OCI-LY1 (cell line): ENCODE data around the gene RAB4A.

Experiments used
- H2AFZ ChIP-seq: fragments of 200-600 bp; sonication (generic), shearing (Covaris generic); 2 replicates; pipeline ENCODE4 v1.6.0; 2014; ENCODE audit warnings: antibody characterized with exemption, mild to moderate bottlenecking, low read length
- H3F3A ChIP-seq: fragments of 200-600 bp; sonication (generic), shearing (Covaris generic); 2 replicates; pipeline ENCODE4 v1.6.0; 2014; ENCODE audit warnings: mild to moderate bottlenecking, antibody characterized with exemption, low read length, moderate library complexity; ENCODE audit not compliant: insufficient read depth
- H3K27ac ChIP-seq: fragments of 200-600 bp; sonication (generic); 2 replicates; pipeline ENCODE4 v1.5.1; 2014; ENCODE audit warnings: low read length, mixed run types, mild to moderate bottlenecking, low read depth; ENCODE audit not compliant: poor library complexity, severe bottlenecking
- H3K27me3 ChIP-seq: fragments of 200-600 bp; sonication (generic); 2 replicates; pipeline ENCODE4 v1.6.0; 2014; ENCODE audit warnings: antibody characterized with exemption, mild to moderate bottlenecking, low read length, moderate library complexity; ENCODE audit not compliant: insufficient read depth
- H3K36me3 ChIP-seq: fragments of 200-600 bp; sonication (generic); 2 replicates; pipeline ENCODE4 v1.6.1; 2014; ENCODE audit warnings: mild to moderate bottlenecking, antibody characterized with exemption, low read length, moderate library complexity, mixed read lengths; ENCODE audit not compliant: insufficient read depth
- H3K4me1 ChIP-seq: fragments of 200-600 bp; sonication (generic); 2 replicates; pipeline ENCODE4 v1.5.1; 2014; ENCODE audit warnings: mild to moderate bottlenecking, low read length, moderate library complexity; ENCODE audit not compliant: insufficient read depth, severe bottlenecking
- H3K4me2 ChIP-seq: fragments of 200-600 bp; sonication (generic), shearing (Covaris generic); 2 replicates; pipeline ENCODE4 v1.6.1; 2014; ENCODE audit warnings: low read length
- H3K4me3 ChIP-seq: fragments of 200-600 bp; sonication (generic); 2 replicates; pipeline ENCODE4 v1.5.1; 2014; ENCODE audit warnings: low read length, low read depth, mild to moderate bottlenecking, mixed read lengths; ENCODE audit not compliant: poor library complexity, severe bottlenecking
- H3K79me2 ChIP-seq: fragments of 200-600 bp; shearing (Covaris generic); 2 replicates; pipeline ENCODE4 v1.6.1; 2016; ENCODE audit warnings: mixed run types, low read length, mixed read lengths; ENCODE audit not compliant: insufficient read depth
- H3K9ac ChIP-seq: fragments of 200-600 bp; sonication (generic), shearing (Covaris generic); 2 replicates; pipeline ENCODE4 v1.6.1; 2014; ENCODE audit warnings: mild to moderate bottlenecking, low read length, mixed read lengths
- H3K9me2 ChIP-seq: fragments of 200-600 bp; sonication (generic), shearing (Covaris generic); 2 replicates; pipeline ENCODE4 v1.6.1; 2014; ENCODE audit warnings: low read depth, mild to moderate bottlenecking, low read length, mixed read lengths
- H3K9me3 ChIP-seq: fragments of 200-600 bp; shearing (Covaris generic); 2 replicates; pipeline ENCODE4 v1.6.1; 2014; ENCODE audit warnings: low read length, mixed read lengths
- H4K20me1 ChIP-seq: fragments of 200-600 bp; sonication (generic), shearing (Covaris generic); 2 replicates; pipeline ENCODE4 v1.6.0; 2016; ENCODE audit warnings: mild to moderate bottlenecking, low read length; ENCODE audit not compliant: insufficient read depth
- EZH2 ChIP-seq: fragments of 200-600 bp; sonication (generic), shearing (Covaris generic); IDR thresholded peaks from 2 replicates; pipeline ENCODE4 v1.8.0; 2017; ENCODE audit warnings: borderline replicate concordance, mixed run types, mild to moderate bottlenecking, antibody characterized with exemption, low read length, moderate library complexity, mixed read lengths
- TF ChIP-seq, protein P1 (sequence below): fragments of 200-600 bp; sonication (generic), shearing (Covaris generic); IDR thresholded peaks from 2 replicates; pipeline ENCODE4 v1.5.1; 2017; ENCODE audit warnings: mild to moderate bottlenecking, antibody characterized with exemption, low read length, moderate library complexity, mixed read lengths

RAB4A gene

DNA sequence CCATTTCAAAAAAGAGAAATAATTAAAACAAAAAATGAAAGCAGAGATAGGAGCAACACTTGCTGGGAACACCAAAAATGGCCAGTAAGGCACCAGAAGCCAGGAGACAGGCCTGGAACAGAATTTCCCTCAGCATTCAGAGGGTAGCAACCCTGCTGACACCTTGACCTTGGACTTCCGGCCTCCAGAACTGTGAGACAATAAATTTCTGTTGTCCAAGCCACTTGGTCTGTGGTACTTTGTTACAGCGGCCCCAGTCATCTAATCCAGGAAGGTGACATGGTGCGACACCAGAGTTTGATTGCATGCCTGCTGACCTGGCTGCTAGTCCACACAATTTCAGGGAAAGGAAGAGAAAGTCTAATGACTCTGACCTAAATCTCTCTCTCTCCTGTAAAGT, 10.6 kb upstream of the RAB4A start:
- TF ChIP-seq, protein P1, sequence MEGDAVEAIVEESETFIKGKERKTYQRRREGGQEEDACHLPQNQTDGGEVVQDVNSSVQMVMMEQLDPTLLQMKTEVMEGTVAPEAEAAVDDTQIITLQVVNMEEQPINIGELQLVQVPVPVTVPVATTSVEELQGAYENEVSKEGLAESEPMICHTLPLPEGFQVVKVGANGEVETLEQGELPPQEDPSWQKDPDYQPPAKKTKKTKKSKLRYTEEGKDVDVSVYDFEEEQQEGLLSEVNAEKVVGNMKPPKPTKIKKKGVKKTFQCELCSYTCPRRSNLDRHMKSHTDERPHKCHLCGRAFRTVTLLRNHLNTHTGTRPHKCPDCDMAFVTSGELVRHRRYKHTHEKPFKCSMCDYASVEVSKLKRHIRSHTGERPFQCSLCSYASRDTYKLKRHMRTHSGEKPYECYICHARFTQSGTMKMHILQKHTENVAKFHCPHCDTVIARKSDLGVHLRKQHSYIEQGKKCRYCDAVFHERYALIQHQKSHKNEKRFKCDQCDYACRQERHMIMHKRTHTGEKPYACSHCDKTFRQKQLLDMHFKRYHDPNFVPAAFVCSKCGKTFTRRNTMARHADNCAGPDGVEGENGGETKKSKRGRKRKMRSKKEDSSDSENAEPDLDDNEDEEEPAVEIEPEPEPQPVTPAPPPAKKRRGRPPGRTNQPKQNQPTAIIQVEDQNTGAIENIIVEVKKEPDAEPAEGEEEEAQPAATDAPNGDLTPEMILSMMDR: no peak
- no peak for TF ChIP-seq EZH2
- Histone ChIP-seq H3K9ac (no peak overlapping the region), H3K9me3 (no peaks in the 10 kb centered on the region), H3K4me2 (no peak overlapping the region), H3K36me3 (no peaks in the 10 kb centered on the region), H3F3A (no peaks in the 10 kb centered on the region), H4K20me1 (no peaks in the 10 kb centered on the region), H3K27ac (no peak overlapping the region), H3K79me2 (no peaks in the 10 kb centered on the region), H3K9me2 (no peaks in the 10 kb centered on the region), H3K4me1 (no peaks in the 10 kb centered on the region), H3K4me3 (no peak overlapping the region), H2AFZ (no peak overlapping the region), H3K27me3 (no peaks in the 10 kb centered on the region)

DNA sequence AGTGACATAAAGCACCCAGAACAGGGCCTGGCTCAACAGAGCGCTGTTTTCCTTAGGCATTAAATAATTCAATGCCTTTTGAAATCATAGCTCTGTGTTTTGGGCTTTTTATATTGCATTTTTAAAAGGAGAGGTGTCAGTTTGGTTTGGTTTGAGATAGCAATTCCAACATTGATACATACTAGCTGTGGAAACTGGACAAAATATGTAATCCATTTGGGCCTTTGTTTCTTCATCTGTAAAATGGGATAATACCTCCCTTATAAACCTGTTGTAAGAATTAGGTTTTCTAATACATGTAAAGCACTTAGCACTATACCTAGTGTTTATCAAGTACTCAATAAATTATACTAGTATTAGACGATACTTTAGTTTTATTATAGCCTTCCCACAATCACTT, 8.7 kb upstream of the RAB4A start:
- no peaks in the 10 kb centered on the region; the same call in 1 of the 2 replicates for H3K36me3 ChIP-seq
- no peaks in the 10 kb centered on the region for H3K27me3 ChIP-seq
- H3K79me2 ChIP-seq: no peaks in the 10 kb centered on the region
- H3K27ac ChIP-seq: no peak overlapping the region
- no peaks in the 10 kb centered on the region for H3F3A ChIP-seq
- TF ChIP-seq, protein P1: no peak
- TF ChIP-seq EZH2: no peak
- no peaks in the 10 kb centered on the region for H3K9me2 ChIP-seq
- H2AFZ ChIP-seq: no peak overlapping the region
- no peak overlapping the region for H3K9ac ChIP-seq
- no peak overlapping the region for H3K4me2 ChIP-seq
- no peaks in the 10 kb centered on the region for H3K9me3 ChIP-seq
- no peak overlapping the region for H3K4me3 ChIP-seq
- H4K20me1 ChIP-seq: no peaks in the 10 kb centered on the region
- H3K4me1 ChIP-seq: no peaks in the 10 kb centered on the region

DNA sequence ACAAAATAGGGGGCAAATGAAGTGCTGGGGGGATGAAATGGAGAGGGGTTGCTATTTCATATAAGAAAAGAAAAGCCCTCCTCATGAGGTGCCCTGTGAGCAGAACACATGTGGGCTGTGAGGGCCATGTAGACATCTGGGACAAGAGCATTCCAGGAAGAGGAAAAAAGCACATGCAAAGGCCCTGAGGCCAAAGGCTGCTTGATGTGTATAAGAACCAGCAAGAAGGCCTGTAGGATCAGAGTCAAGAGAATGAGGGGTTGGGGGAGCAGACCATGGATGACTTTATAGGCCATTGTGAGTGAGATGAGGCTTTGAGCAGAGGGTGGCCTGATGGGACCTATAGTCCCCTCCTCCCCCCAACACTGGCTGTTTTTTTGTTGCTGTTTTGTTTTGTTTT, 7.7 kb upstream of the RAB4A start:
- H3K4me1 ChIP-seq: no peaks in the 10 kb centered on the region

More for the DNA sequence above, 7.7 kb upstream of the RAB4A start:
- Histone ChIP-seq H2AFZ (no peak overlapping the region), H3K9ac (no peak overlapping the region), H3K4me2 (no peak overlapping the region), H3K9me2 (no peaks in the 10 kb centered on the region), H3F3A (no peaks in the 10 kb centered on the region), H3K27me3 (no peaks in the 10 kb centered on the region), H3K4me3 (no peak overlapping the region), H3K9me3 (no peaks in the 10 kb centered on the region), H3K36me3 (no peaks in the 10 kb centered on the region; the same call in 1 of the 2 replicates), H3K79me2 (no peaks in the 10 kb centered on the region), H3K27ac (no peak overlapping the region), H4K20me1 (no peaks in the 10 kb centered on the region)
- TF ChIP-seq, protein P1: no peak
- TF ChIP-seq EZH2: no peak
